Right lobe of liver (tissue), 6 donors: ENCODE results near the gene BMERB1. TPM values are rescaled to one million over a fixed set of nuclear protein-coding genes. Genes with fewer than 3 reads are reported as not detected.
A peak's percentile ranks its signal among the peaks of the same experiment; 100 is the strongest.

Experiments used
- ATAC-seq, 4 donors: fragments of 200-7000 bp; cut with Tn5 transposase; one replicate each; pipeline ENCODE4 v1.9.1; 2020; ENCODE audit warnings: mild to moderate bottlenecking in 4 of 4, moderate library complexity in 4 of 4
- DNase-seq, 3 donors: peaks; one replicate each; pipeline ENCODE4 v3.0.0-alpha.2; 2020
- H3K27ac ChIP-seq, 3 donors: fragments of 200-600 bp; one replicate each; pipeline ENCODE4 v1.8.0; 2022
- H3K27me3 ChIP-seq, 2 donors: fragments of 200-600 bp; one replicate each; pipeline ENCODE4 v1.8.0; 2022
- H3K36me3 ChIP-seq, 4 donors: fragments of 200-600 bp; sonication (generic) in 1 of 4; one replicate each; pipeline versions ENCODE4 v1.5.1 to v1.8.0; 2017 to 2022; ENCODE audit warnings: control low read depth in 1 of 4
- H3K4me1 ChIP-seq, 4 donors: fragments of 200-600 bp; sonication (generic) in 1 of 4; one replicate each; pipeline versions ENCODE4 v1.5.1 to v1.8.0; 2017 to 2022; ENCODE audit warnings: control low read depth in 1 of 4
- H3K4me3 ChIP-seq, 3 donors: fragments of 200-600 bp; one replicate each; pipeline ENCODE4 v1.8.0; 2022
- H3K9me3 ChIP-seq, 4 donors: fragments of 200-600 bp; sonication (generic) in 1 of 4; one replicate each; pipeline versions ENCODE4 v1.5.1 to v1.8.0; 2017 to 2022; ENCODE audit warnings: control low read depth in 1 of 4
- POLR2A ChIP-seq: fragments of 450-650 bp; IDR thresholded peaks from one replicate; pipeline ENCODE4 v1.6.1; 2017; ENCODE audit warnings: antibody characterized with exemption, mild to moderate bottlenecking
- WGBS: methylation state at CpG from one replicate; pipeline ENCODE4 v1.1.6; 2018; ENCODE audit warnings: low coverage, low lambda C conversion rate; ENCODE audit not compliant: insufficient coverage; ENCODE audit errors: missing lambda C conversion rate; 5-methylcytosine and 5-hydroxymethylcytosine counted together
- intact Hi-C, 2 donors: fragments of 100-400 bp; cut with DNase I; formaldehyde crosslinking; loops; one replicate each; pipeline versions ENCODE4 v1.11.2 to v1.14.1; 2022
- total RNA-seq, 6 experiments: library from RNA; depleted of rRNA in 2 of 6; stranded (reverse); fragments of >200 nt in 2 of 6; fragmentation: NEBNext Ultra II Directional in 3 of 6; extraction: Animal tissue kit (Norgen Biotek cat#: 25700) in 3 of 6; gene quantifications; one replicate each; pipeline versions ENCODE4 v1.1.0 to v1.2.4, GENCODE V29; 2016 to 2023
- TF ChIP-seq, protein P1 (sequence below), 4 donors: fragments of 200-600 bp in 3 of 4; fragments of 450-650 bp in 1 of 4; IDR thresholded peaks; one replicate each; pipeline versions ENCODE4 v1.5.1 to v1.8.0; 2016 to 2022; ENCODE audit warnings: antibody characterized with exemption in 4 of 4, mild to moderate bottlenecking in 2 of 4
- donor health status: DM: no; HTN: yes; CAD: no.
- donor health status: DM: no; HTN: no; CAD: no.
- donor health status: DM: no; HTN: no; CAD: no.
- donor health status: DM: no; HTN: yes; CAD: no.
- donor health status: DM: no; HTN: yes; CAD: no.

The BMERB1 gene
- total RNA-seq, 6 experiments from 2014 or later: 7.0 to 24.0 (median 10.5) TPM

GRCh38 chr16:15611610-15612009 lies 177.2 kb downstream of the BMERB1 start:
- Histone ChIP-seq H3K36me3 (peaks cover 0 to 57% (median 18%) of the 10 kb centered on the region in 4 donors), H3K27ac (peak overlapping the region in 2 of 3 donors; percentile 37 to 90), H3K27me3 (no peaks in the 10 kb centered on the region), H3K4me1 (peaks cover 0 to 49% (median 14%) of the 10 kb centered on the region in 4 donors), H3K9me3 (no peaks in the 10 kb centered on the region), H3K4me3 (no peak overlapping the region)
- WGBS: 38% methylated on average over 7 of the region's 7 CpGs
- ATAC-seq (no peak), DNase-seq (no peak)
- intact Hi-C loops: no loop called here
- TF ChIP-seq, protein P1, sequence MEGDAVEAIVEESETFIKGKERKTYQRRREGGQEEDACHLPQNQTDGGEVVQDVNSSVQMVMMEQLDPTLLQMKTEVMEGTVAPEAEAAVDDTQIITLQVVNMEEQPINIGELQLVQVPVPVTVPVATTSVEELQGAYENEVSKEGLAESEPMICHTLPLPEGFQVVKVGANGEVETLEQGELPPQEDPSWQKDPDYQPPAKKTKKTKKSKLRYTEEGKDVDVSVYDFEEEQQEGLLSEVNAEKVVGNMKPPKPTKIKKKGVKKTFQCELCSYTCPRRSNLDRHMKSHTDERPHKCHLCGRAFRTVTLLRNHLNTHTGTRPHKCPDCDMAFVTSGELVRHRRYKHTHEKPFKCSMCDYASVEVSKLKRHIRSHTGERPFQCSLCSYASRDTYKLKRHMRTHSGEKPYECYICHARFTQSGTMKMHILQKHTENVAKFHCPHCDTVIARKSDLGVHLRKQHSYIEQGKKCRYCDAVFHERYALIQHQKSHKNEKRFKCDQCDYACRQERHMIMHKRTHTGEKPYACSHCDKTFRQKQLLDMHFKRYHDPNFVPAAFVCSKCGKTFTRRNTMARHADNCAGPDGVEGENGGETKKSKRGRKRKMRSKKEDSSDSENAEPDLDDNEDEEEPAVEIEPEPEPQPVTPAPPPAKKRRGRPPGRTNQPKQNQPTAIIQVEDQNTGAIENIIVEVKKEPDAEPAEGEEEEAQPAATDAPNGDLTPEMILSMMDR (IDR thresholded peaks at IDR 0.05): no peak
- TF ChIP-seq POLR2A: no peak

GRCh38 chr16:15613676-15614075 lies 179.3 kb downstream of the BMERB1 start:
- intact Hi-C loops: no loop called here

DNA sequence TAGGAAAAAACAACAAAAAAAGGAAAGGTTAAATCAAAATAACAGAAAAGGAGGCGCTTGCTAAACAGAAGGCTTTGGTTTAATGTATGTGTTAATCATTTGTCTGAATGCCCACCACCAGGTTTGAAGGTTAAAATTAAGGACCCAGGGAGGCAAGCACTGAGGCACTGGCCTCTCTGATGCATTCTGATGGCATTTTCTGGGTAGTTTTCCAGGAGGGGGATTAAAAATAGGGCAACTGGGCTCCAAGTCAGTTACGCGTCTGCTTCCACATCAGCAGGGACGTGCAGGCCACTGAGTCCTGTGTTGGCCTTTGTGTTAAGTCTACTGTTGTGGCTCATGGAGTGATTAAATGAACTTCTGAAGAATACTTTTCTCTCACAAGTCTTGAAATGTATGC lies 181.6 kb downstream of the BMERB1 start:
- Histone ChIP-seq H3K36me3 (peaks cover 0 to 87% (median 40%) of the 10 kb centered on the region in 4 donors), H3K4me3 (no peak overlapping the region), H3K27ac (no peak overlapping the region), H3K27me3 (no peaks in the 10 kb centered on the region), H3K4me1 (peaks cover 0 to 11% (median 2%) of the 10 kb centered on the region in 4 donors), H3K9me3 (no peaks in the 10 kb centered on the region)
- intact Hi-C loops: no loop called here
- no peak for TF ChIP-seq POLR2A
- TF ChIP-seq, protein P1 (IDR thresholded peaks at IDR 0.05): no peak
- WGBS: 100% methylated on average over 2 of the region's 4 CpGs
- ATAC-seq (no peak), DNase-seq (no peak)

More at GRCh38 chr16:15613676-15614075, 179.3 kb downstream of the BMERB1 start:
- H3K4me3 ChIP-seq: no peak overlapping the region
- ATAC-seq: no peak
- WGBS: 97% methylated on average over 4 of the region's 4 CpGs
- no peaks in the 10 kb centered on the region for H3K27me3 ChIP-seq
- H3K36me3 ChIP-seq: peaks cover 0 to 75% (median 30%) of the 10 kb centered on the region in 4 donors
- H3K4me1 ChIP-seq: peaks cover 0 to 30% (median 5%) of the 10 kb centered on the region in 4 donors
- no peak for DNase-seq
- no peak overlapping the region for H3K27ac ChIP-seq
- no peaks in the 10 kb centered on the region for H3K9me3 ChIP-seq
- TF ChIP-seq, protein P1 (IDR thresholded peaks at IDR 0.05): no peak
- TF ChIP-seq POLR2A: no peak

DNA sequence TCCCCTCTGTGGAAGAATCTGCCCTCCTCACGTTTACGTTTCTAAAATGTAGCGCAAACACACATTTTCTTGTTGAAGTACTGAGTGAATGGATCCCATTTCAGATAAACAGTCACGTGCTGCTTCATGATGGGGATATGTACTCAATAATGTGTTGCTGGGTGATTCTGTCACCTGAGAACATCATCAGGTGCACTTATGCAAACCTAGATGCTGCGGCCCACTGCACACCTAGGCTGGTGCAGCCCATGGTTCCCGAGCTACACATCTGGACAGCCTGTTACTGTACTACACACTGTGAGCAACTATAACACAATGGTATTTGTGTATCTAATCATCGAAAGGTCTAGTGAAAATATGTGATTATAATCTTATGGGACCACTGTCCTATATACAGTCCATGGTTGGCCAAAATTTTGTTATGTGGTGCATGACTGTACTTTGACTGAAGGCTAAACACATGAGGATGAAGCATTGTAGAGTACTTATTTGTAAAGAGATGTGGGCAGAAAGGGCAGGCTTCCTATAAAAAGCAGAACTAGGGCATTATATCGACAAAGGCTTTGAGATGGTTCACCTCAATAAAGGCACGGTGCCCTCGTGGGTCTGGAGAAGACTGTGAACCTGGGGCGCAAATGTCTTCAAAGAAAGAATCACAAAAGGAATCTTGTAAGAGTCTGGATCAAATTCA lies 182.2 kb downstream of the BMERB1 start:
- WGBS: 88% methylated on average over 8 of the region's 11 CpGs
- intact Hi-C loops: no loop called here
- no peak for DNase-seq

More for the DNA sequence above, 182.2 kb downstream of the BMERB1 start:
- Histone ChIP-seq H3K36me3 (peaks cover 0 to 90% (median 43%) of the 10 kb centered on the region in 4 donors), H3K9me3 (no peaks in the 10 kb centered on the region), H3K27ac (no peak overlapping the region), H3K27me3 (no peaks in the 10 kb centered on the region), H3K4me3 (no peak overlapping the region), H3K4me1 (peaks cover 0 to 5% (median 0%) of the 10 kb centered on the region in 4 donors)
- no peak for ATAC-seq
- no peak for TF ChIP-seq POLR2A
- TF ChIP-seq, protein P1 (IDR thresholded peaks at IDR 0.05): no peak
